ENCODE results near the gene CCNH.

DNA sequence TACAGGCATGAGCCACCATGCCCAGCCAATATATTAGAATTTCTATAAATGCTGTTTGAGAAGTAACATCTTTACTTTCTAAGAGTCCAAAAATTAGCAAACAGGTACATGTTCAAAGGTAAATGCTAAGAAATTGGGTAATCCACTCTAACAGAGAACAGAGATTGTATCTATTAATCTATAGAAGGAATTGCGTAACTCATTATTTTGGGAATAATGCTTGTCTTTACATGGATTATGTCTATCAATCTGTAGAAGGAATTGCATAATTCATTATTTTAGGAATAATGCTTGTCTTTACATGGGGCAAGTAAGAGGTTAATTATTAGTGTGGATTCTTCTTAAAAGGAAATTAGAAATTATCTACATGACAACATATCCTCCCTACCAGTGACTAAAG is 30.5 kb downstream of the CCNH start:
- TF ChIP-seq, protein P1, sequence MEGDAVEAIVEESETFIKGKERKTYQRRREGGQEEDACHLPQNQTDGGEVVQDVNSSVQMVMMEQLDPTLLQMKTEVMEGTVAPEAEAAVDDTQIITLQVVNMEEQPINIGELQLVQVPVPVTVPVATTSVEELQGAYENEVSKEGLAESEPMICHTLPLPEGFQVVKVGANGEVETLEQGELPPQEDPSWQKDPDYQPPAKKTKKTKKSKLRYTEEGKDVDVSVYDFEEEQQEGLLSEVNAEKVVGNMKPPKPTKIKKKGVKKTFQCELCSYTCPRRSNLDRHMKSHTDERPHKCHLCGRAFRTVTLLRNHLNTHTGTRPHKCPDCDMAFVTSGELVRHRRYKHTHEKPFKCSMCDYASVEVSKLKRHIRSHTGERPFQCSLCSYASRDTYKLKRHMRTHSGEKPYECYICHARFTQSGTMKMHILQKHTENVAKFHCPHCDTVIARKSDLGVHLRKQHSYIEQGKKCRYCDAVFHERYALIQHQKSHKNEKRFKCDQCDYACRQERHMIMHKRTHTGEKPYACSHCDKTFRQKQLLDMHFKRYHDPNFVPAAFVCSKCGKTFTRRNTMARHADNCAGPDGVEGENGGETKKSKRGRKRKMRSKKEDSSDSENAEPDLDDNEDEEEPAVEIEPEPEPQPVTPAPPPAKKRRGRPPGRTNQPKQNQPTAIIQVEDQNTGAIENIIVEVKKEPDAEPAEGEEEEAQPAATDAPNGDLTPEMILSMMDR (conservative IDR thresholded peaks at IDR 0.05; ENCODE audit: low read depth, low read length) = no peak
- TF ChIP-seq MXI1 (IDR thresholded peaks at IDR 0.05; ENCODE audit: borderline replicate concordance, low read depth, low read length) (no peak), RAD21 (IDR thresholded peaks at IDR 0.05; ENCODE audit: low read length) (no peak), BHLHE40 (IDR thresholded peaks at IDR 0.05; ENCODE audit: low read depth, low read length) (no peak), POLR2A (IDR thresholded peaks at IDR 0.05; ENCODE audit: low read depth, low read length) (no peak), CHD1 (IDR thresholded peaks at IDR 0.05; ENCODE audit: low read depth, low read length) (no peak), RFX5 (IDR thresholded peaks at IDR 0.05; ENCODE audit: low read depth, low read length) (no peak), RCOR1 (IDR thresholded peaks at IDR 0.05; ENCODE audit: insufficient replicate concordance, low read length) (no peak), SMC3 (IDR thresholded peaks at IDR 0.05; ENCODE audit: low read depth, low read length) (no peak)
- TF ChIP-seq, protein P2, sequence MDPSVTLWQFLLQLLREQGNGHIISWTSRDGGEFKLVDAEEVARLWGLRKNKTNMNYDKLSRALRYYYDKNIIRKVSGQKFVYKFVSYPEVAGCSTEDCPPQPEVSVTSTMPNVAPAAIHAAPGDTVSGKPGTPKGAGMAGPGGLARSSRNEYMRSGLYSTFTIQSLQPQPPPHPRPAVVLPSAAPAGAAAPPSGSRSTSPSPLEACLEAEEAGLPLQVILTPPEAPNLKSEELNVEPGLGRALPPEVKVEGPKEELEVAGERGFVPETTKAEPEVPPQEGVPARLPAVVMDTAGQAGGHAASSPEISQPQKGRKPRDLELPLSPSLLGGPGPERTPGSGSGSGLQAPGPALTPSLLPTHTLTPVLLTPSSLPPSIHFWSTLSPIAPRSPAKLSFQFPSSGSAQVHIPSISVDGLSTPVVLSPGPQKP (IDR thresholded peaks at IDR 0.05; ENCODE audit: borderline replicate concordance, low read depth, low read length) = no peak

All from IMR-90 (cell line).